GM10248 (cell line): Measurements from ENCODE around the gene PNLIPRP1.

Source experiments
- CTCF ChIA-PET: fragments of 300-600 bp; sonication (Branson Sonifier 250); formaldehyde crosslinking; extraction: SDS; loops from one replicate; lab custom pipeline; 2021; ENCODE audit warnings: antibody characterized with exemption; lab: Yijun Ruan, JAX
- POLR2A ChIA-PET: fragments of 350-650 bp; sonication (Branson Sonifier 250); formaldehyde crosslinking; extraction: SDS; loops from one replicate; lab custom pipeline; 2020; ENCODE audit warnings: antibody characterized with exemption; lab: Yijun Ruan, JAX
- DNase-seq: peaks from one replicate; pipeline ENCODE4 v3.0.0; 2012; ENCODE audit errors: extremely low spot score
- CTCF ChIP-seq: IDR thresholded peaks from 2 replicates; pipeline ENCODE4 v1.5.1; 2012; ENCODE audit warnings: mild to moderate bottlenecking, low read depth; ENCODE audit errors: extremely low read depth, missing control alignments, control extremely low read depth

The PNLIPRP1 gene

GRCh38 chr10:116596062-116596461 is 5.3 kb downstream of the PNLIPRP1 start:
- CTCF ChIA-PET: interaction anchor here (1.5 kb wide), 1 partner anchor 9 kb away, joined by 4 read pairs; no protein-coding TSS in a partner anchor
- TF ChIP-seq CTCF: no peak
- DNase-seq: no peak
- POLR2A ChIA-PET: no interaction called here

GRCh38 chr10:116597543-116597942 is 6.8 kb downstream of the PNLIPRP1 start:
- ChIA-PET POLR2A (no interaction called here), CTCF (no interaction called here)
- no peak for DNase-seq
- no peak for TF ChIP-seq CTCF

GRCh38 chr10:116598329-116598728 is 7.6 kb downstream of the PNLIPRP1 start:
- ChIA-PET CTCF (no interaction called here), POLR2A (no interaction called here)
- DNase-seq: no peak
- no peak for TF ChIP-seq CTCF

- ChIA-PET POLR2A (no interaction called here), CTCF (interaction anchor here (1.0 kb wide), 1 partner anchor 189 kb away, joined by 3 read pairs; no protein-coding TSS in a partner anchor)
- TF ChIP-seq CTCF: no peak
- DNase-seq: no peak
Observed at GRCh38 chr10:116599991-116600390, 9.2 kb downstream of the PNLIPRP1 start.

GRCh38 chr10:116602648-116603400 is 12.1 kb downstream of the PNLIPRP1 start:
- DNase-seq: no peak
- POLR2A ChIA-PET: no interaction called here
- TF ChIP-seq CTCF: no peak
- CTCF ChIA-PET: interaction anchor here (0.6 kb wide), 1 partner anchor 16 kb away, joined by 3 read pairs; no protein-coding TSS in a partner anchor

- CTCF ChIA-PET: interaction anchor here (1.1 kb wide), 2 partner anchors 21 to 1853 kb away, joined by 3 read pairs; no protein-coding TSS in a partner anchor
- POLR2A ChIA-PET: no interaction called here
- no peak for TF ChIP-seq CTCF
- DNase-seq: no peak
Observed at GRCh38 chr10:116606061-116606483, 15.3 kb downstream of the PNLIPRP1 start.
